ENCODE results near the gene NEK9.

Gene NEK9

GRCh38 chr14:75067212-75067611 is 59.6 kb downstream of the NEK9 start:
- no peak for DNase-seq (ENCODE audit: low read depth, low spot score)

GRCh38 chr14:75066691-75067090 is 60.2 kb downstream of the NEK9 start:
- no peak for DNase-seq (ENCODE audit: low read depth, low spot score)

- DNase-seq (ENCODE audit: low read depth, low spot score) = no peak
Observed at GRCh38 chr14:75064205-75064567, 62.7 kb downstream of the NEK9 start.

- DNase-seq (ENCODE audit: low read depth, low spot score) = peak; percentile 82
Observed at GRCh38 chr14:75063491-75064204, 63.2 kb downstream of the NEK9 start, which contains the start of gene ACYP1. TSS of gene ACYP1 (minus strand) at chr14:75064024. CDS start at chr14:75063553, 471 bp downstream.

GRCh38 chr14:75063013-75063412 is 63.8 kb downstream of the NEK9 start:
- no peak for DNase-seq (ENCODE audit: low read depth, low spot score)

- no peak for DNase-seq (ENCODE audit: low read depth, low spot score)
Observed at GRCh38 chr14:75060420-75060819, 66.4 kb downstream of the NEK9 start.

- no peak for DNase-seq (ENCODE audit: low read depth, low spot score)
Observed at GRCh38 chr14:75059642-75060041, 67.2 kb downstream of the NEK9 start.

GRCh38 chr14:75054421-75054820 is 72.4 kb downstream of the NEK9 start:
- no peak for DNase-seq (ENCODE audit: low read depth, low spot score)

GRCh38 chr14:75053396-75054291 is 73.2 kb downstream of the NEK9 start:
- DNase-seq (ENCODE audit: low read depth, low spot score) = no peak

- DNase-seq (ENCODE audit: low read depth, low spot score) = no peak
Observed at GRCh38 chr14:75051556-75051899, 75.3 kb downstream of the NEK9 start.

- DNase-seq (ENCODE audit: low read depth, low spot score) = peak; percentile 64
Observed at GRCh38 chr14:75050852-75051555, 75.8 kb downstream of the NEK9 start, which contains the start of gene MLH3. TSS of gene MLH3 (minus strand) at chr14:75051467. CDS start at chr14:75049655, 1,812 bp downstream.

GRCh38 chr14:75049731-75050201 is 77.1 kb downstream of the NEK9 start:
- no peak for DNase-seq (ENCODE audit: low read depth, low spot score)

- no peak for DNase-seq (ENCODE audit: low read depth, low spot score)
Observed at GRCh38 chr14:75049136-75049535, 77.7 kb downstream of the NEK9 start.

GRCh38 chr14:75048101-75048500 is 78.7 kb downstream of the NEK9 start:
- no peak for DNase-seq (ENCODE audit: low read depth, low spot score)

- no peak for DNase-seq (ENCODE audit: low read depth, low spot score)
Observed at GRCh38 chr14:75047506-75047905, 79.3 kb downstream of the NEK9 start.

GRCh38 chr14:75046899-75047298 is 79.9 kb downstream of the NEK9 start:
- no peak for DNase-seq (ENCODE audit: low read depth, low spot score)

- no peak for DNase-seq (ENCODE audit: low read depth, low spot score)
Observed at GRCh38 chr14:75046275-75046674, 80.6 kb downstream of the NEK9 start.

- DNase-seq (ENCODE audit: low read depth, low spot score) = no peak
Observed at GRCh38 chr14:75044752-75045151, 82.1 kb downstream of the NEK9 start.

- DNase-seq (ENCODE audit: low read depth, low spot score) = no peak
Observed at GRCh38 chr14:75044322-75044721, 82.5 kb downstream of the NEK9 start.

GRCh38 chr14:75042035-75042434 is 84.8 kb downstream of the NEK9 start:
- DNase-seq (ENCODE audit: low read depth, low spot score) = no peak

GRCh38 chr14:75041613-75042012 is 85.2 kb downstream of the NEK9 start:
- no peak for DNase-seq (ENCODE audit: low read depth, low spot score)

GRCh38 chr14:75040959-75041358 is 85.9 kb downstream of the NEK9 start:
- no peak for DNase-seq (ENCODE audit: low read depth, low spot score)
